Loucy (cell line): Measurements from ENCODE around the gene MACROD1.

Source experiments
- H2AFZ ChIP-seq: fragments of 200-600 bp; sonication (generic); 2 replicates; pipeline ENCODE4 v1.6.0; 2016; ENCODE audit warnings: antibody characterized with exemption, mild to moderate bottlenecking, low read length, moderate library complexity
- H3F3A ChIP-seq: fragments of 200-600 bp; 2 replicates; pipeline ENCODE4 v1.6.0; 2016; ENCODE audit warnings: antibody characterized with exemption, low read depth, mild to moderate bottlenecking
- H3K27me3 ChIP-seq: fragments of 200-600 bp; sonication (generic); 2 replicates; pipeline ENCODE4 v1.6.1; 2014; ENCODE audit warnings: low read length, mild to moderate bottlenecking; ENCODE audit not compliant: insufficient read depth, poor library complexity, severe bottlenecking
- H3K36me3 ChIP-seq: fragments of 200-600 bp; sonication (generic); 2 replicates; pipeline ENCODE4 v1.6.1; 2016; ENCODE audit warnings: low read length; ENCODE audit not compliant: insufficient read depth
- H3K4me1 ChIP-seq: fragments of 200-600 bp; sonication (generic); 2 replicates; pipeline ENCODE4 v1.5.1; 2014; ENCODE audit warnings: low read length, mild to moderate bottlenecking; ENCODE audit not compliant: insufficient read depth, poor library complexity, severe bottlenecking
- H3K4me2 ChIP-seq: fragments of 200-600 bp; sonication (generic); 2 replicates; pipeline ENCODE4 v1.6.0; 2014; ENCODE audit warnings: antibody characterized with exemption, low read length, low read depth, mild to moderate bottlenecking; ENCODE audit not compliant: poor library complexity, severe bottlenecking
- H3K4me3 ChIP-seq: fragments of 200-600 bp; sonication (generic); 2 replicates; pipeline ENCODE4 v1.5.1; 2014; ENCODE audit warnings: low read length, mild to moderate bottlenecking, mixed read lengths; ENCODE audit not compliant: poor library complexity, severe bottlenecking
- H3K79me2 ChIP-seq: fragments of 200-600 bp; sonication (generic); 2 replicates; pipeline ENCODE4 v1.6.1; 2014; ENCODE audit warnings: low read length; ENCODE audit not compliant: insufficient read depth
- H3K9ac ChIP-seq: fragments of 200-600 bp; sonication (generic); 2 replicates; pipeline ENCODE4 v1.6.0; 2014; ENCODE audit warnings: mild to moderate bottlenecking, low read depth, low read length, moderate library complexity; ENCODE audit not compliant: poor library complexity, severe bottlenecking
- H3K9me2 ChIP-seq: fragments of 200-600 bp; sonication (generic); replicated peaks from 2 replicates; pipeline ENCODE4 v1.6.1; 2016; ENCODE audit warnings: low read depth, low read length, mixed read lengths
- H3K9me3 ChIP-seq: fragments of 200-600 bp; sonication (generic); 2 replicates; pipeline ENCODE4 v1.6.1; 2014; ENCODE audit warnings: mild to moderate bottlenecking, antibody characterized with exemption, low read length, low read depth; ENCODE audit not compliant: insufficient read depth
- H4K20me1 ChIP-seq: fragments of 200-600 bp; sonication (generic); 2 replicates; pipeline ENCODE4 v1.6.0; 2014; ENCODE audit warnings: antibody characterized with exemption, low read length, mild to moderate bottlenecking; ENCODE audit not compliant: insufficient read depth, poor library complexity, severe bottlenecking
- EZH2phosphoT487 ChIP-seq: fragments of 200-600 bp; IDR thresholded peaks from 2 replicates; pipeline ENCODE4 v1.6.1; 2018; ENCODE audit warnings: antibody characterized with exemption, mild to moderate bottlenecking, moderate library complexity, borderline replicate concordance
- TF ChIP-seq, protein P1 (sequence below): fragments of 200-600 bp; sonication (generic); conservative IDR thresholded peaks from 2 replicates; pipeline ENCODE4 v1.5.1; 2014; ENCODE audit warnings: mild to moderate bottlenecking, antibody characterized with exemption, low read length

MACROD1 gene

DNA sequence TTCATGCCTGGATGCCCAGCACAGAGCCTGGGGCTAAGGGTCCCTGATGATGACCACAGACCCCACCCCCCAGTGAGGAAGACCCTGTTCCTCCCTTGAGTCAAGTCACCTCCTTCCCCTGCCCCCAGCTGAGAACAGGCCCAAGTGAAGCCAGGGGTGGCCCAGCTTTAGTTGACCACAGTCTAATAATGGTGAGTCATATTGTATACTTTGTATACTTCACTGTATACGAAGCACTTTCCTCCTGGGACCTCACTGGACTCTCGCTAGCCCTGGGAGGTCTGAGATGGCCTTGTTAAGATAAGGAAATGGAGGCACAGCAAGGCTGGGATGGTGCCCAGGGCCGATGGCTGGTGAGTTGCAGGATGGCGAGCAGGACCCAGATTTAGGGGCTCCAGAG, 133.9 kb downstream of the MACROD1 start:
- H3K9me2 ChIP-seq = no peaks in the 10 kb centered on the region
- H4K20me1 ChIP-seq = no peaks in the 10 kb centered on the region
- peaks cover 3% of the 10 kb centered on the region for H3K4me1 ChIP-seq
- no peak overlapping the region for H3K4me3 ChIP-seq
- no peaks in the 10 kb centered on the region for H3K36me3 ChIP-seq
- TF ChIP-seq EZH2phosphoT487 = no peak
- TF ChIP-seq, protein P1, sequence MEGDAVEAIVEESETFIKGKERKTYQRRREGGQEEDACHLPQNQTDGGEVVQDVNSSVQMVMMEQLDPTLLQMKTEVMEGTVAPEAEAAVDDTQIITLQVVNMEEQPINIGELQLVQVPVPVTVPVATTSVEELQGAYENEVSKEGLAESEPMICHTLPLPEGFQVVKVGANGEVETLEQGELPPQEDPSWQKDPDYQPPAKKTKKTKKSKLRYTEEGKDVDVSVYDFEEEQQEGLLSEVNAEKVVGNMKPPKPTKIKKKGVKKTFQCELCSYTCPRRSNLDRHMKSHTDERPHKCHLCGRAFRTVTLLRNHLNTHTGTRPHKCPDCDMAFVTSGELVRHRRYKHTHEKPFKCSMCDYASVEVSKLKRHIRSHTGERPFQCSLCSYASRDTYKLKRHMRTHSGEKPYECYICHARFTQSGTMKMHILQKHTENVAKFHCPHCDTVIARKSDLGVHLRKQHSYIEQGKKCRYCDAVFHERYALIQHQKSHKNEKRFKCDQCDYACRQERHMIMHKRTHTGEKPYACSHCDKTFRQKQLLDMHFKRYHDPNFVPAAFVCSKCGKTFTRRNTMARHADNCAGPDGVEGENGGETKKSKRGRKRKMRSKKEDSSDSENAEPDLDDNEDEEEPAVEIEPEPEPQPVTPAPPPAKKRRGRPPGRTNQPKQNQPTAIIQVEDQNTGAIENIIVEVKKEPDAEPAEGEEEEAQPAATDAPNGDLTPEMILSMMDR = no peak
- H3K9ac ChIP-seq = no peak overlapping the region
- H3K79me2 ChIP-seq = no peaks in the 10 kb centered on the region
- no peaks in the 10 kb centered on the region for H3K9me3 ChIP-seq
- H3K27me3 ChIP-seq = no peaks in the 10 kb centered on the region
- H3K4me2 ChIP-seq = no peak overlapping the region
- H3F3A ChIP-seq = no peaks in the 10 kb centered on the region
- no peak overlapping the region for H2AFZ ChIP-seq

DNA sequence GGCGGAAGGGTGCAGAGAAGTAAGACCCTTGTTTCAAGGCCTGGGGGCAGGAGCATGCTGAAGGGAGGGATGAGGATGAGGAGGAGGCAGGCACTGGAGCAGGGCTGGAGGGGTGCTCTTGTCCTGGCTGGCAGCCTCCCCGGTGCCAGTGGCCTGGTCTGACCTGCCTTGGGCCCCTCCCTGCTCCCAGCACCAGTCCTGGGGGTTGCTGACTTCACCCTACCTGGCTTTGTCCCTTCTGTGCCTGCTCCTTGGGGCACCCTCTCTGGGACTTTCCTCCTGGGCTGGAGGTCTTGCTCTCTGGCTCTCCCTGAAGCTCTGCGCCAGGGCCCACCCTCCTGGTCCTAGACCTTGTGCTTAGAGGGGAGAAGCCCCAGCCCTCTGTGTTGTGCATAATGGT, 134.9 kb downstream of the MACROD1 start:
- Histone ChIP-seq H3K4me2 (no peak overlapping the region), H3K36me3 (no peaks in the 10 kb centered on the region), H4K20me1 (no peaks in the 10 kb centered on the region), H3K4me3 (no peak overlapping the region), H3K27me3 (no peaks in the 10 kb centered on the region), H3K9me2 (no peaks in the 10 kb centered on the region), H3F3A (no peaks in the 10 kb centered on the region), H3K9ac (no peak overlapping the region), H3K79me2 (no peaks in the 10 kb centered on the region), H3K4me1 (peaks cover 6% of the 10 kb centered on the region), H3K9me3 (no peaks in the 10 kb centered on the region), H2AFZ (no peak overlapping the region)
- TF ChIP-seq, protein P1 = no peak
- TF ChIP-seq EZH2phosphoT487 = no peak

DNA sequence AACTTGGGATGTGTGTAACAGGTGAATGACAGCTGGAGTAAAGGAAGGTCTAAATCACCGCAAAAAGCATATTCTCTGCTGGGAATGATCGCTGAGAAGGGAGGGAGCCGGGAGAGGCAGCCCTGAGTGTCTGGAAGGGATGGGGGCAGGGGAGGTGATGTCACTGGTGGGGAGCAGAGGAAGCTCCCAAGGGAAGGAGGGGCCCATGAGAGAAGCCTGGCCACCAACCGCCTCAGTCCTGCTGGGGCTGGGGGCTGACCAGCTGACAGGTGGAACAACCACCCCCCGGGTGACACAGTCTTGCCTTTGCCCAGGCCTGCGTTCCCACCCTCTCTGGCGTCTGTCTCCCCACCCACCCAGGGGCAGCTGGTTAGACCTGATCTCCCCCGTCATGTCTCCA, 136.1 kb downstream of the MACROD1 start:
- no peaks in the 10 kb centered on the region for H3K9me3 ChIP-seq
- no peak overlapping the region for H3K4me2 ChIP-seq
- H4K20me1 ChIP-seq = no peaks in the 10 kb centered on the region

DNA sequence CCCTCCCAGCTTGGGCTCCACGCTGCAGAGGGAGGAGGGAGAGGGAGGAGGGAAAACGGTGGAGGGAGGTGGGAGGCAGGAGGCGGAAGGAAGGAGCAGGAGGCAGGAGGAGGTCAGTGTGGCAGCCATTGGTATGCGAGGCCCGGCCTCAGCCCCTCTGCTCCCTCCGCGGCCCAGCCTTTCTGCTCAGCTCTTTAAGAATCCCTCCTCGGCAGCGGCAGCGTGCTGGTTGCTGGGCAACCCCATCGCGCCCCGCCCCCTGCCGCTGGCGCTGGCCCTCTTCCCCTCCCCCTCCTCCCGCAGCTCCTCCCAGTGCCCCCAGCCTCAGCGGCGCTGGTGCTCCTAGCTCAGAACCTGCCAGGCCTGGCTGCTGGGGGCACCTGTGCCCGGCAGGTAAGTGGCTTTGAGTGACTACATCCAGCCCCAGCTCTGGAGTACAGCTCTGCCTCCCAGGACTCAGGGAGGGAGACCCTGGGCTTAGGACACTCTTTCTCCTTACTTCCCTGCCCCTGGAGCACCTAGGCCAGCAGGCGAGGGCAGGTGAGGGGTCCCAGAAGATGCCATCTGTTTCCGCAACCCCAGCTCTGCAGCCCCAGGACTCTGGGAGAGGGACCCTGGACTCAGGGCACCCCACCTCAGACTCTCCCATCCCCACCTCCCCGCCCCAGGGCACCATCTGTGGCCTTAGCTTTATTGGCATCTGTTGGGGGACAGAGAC, 137.4 kb downstream of the MACROD1 start:
- Histone ChIP-seq H3F3A (no peaks in the 10 kb centered on the region), H3K79me2 (no peaks in the 10 kb centered on the region), H3K9me2 (no peaks in the 10 kb centered on the region), H4K20me1 (no peaks in the 10 kb centered on the region), H3K4me1 (peaks cover 6% of the 10 kb centered on the region), H3K9me3 (no peaks in the 10 kb centered on the region), H3K9ac (no peak overlapping the region), H2AFZ (no peak overlapping the region), H3K36me3 (no peaks in the 10 kb centered on the region), H3K27me3 (no peaks in the 10 kb centered on the region), H3K4me2 (no peak overlapping the region), H3K4me3 (no peak overlapping the region)
- TF ChIP-seq EZH2phosphoT487 = no peak
- TF ChIP-seq, protein P1 = no peak

More for the DNA sequence above, 136.1 kb downstream of the MACROD1 start:
- Histone ChIP-seq H3K9ac (no peak overlapping the region), H3F3A (no peaks in the 10 kb centered on the region), H3K27me3 (no peaks in the 10 kb centered on the region), H3K9me2 (no peaks in the 10 kb centered on the region), H3K36me3 (no peaks in the 10 kb centered on the region), H2AFZ (no peak overlapping the region), H3K79me2 (no peaks in the 10 kb centered on the region), H3K4me3 (no peak overlapping the region), H3K4me1 (peaks cover 6% of the 10 kb centered on the region)
- no peak for TF ChIP-seq EZH2phosphoT487
